HL-60 (cell line): ENCODE results near the gene COX18.

Experiments
- DNase-seq, 2 experiments: peaks; one replicate each; pipeline ENCODE4 v3.0.0-alpha.2; 2010 to 2020; ENCODE audit warnings: low read depth in 1 of 2, low spot score in 1 of 2
- H3K27ac ChIP-seq: fragments of 250-450 bp; sonication (Bioruptor Pico); replicated peaks from 2 replicates; pipeline ENCODE4 v1.5.1; 2020; ENCODE audit warnings: mild to moderate bottlenecking, moderate library complexity
- H3K27me3 ChIP-seq: fragments of 250-450 bp; sonication (Bioruptor Pico); 2 replicates; pipeline ENCODE4 v1.5.1; 2021; ENCODE audit warnings: mild to moderate bottlenecking, moderate library complexity; ENCODE audit not compliant: insufficient read depth, poor library complexity, severe bottlenecking
- H3K4me3 ChIP-seq: replicated peaks from 2 replicates; pipeline ENCODE4 v1.5.1; 2011; ENCODE audit warnings: mild to moderate bottlenecking, control low read depth, low read length; ENCODE audit not compliant: insufficient read depth
- GABPA ChIP-seq: IDR thresholded peaks from 2 replicates; pipeline ENCODE4 v1.6.1; 2012; ENCODE audit warnings: low read depth
- POLR2AphosphoS5 ChIP-seq: IDR thresholded peaks from 2 replicates; pipeline ENCODE4 v1.6.1; 2012; ENCODE audit warnings: low read depth
- SPI1 ChIP-seq: IDR thresholded peaks from 2 replicates; pipeline ENCODE4 v1.6.1; 2012; ENCODE audit warnings: low read depth, mild to moderate bottlenecking, borderline replicate concordance
- TF ChIP-seq, protein P1 (sequence below): IDR thresholded peaks from one replicate; pipeline ENCODE4 v1.5.1; 2011; ENCODE audit warnings: low read length, control low read depth, inconsistent platforms; ENCODE audit not compliant: insufficient read depth
- TF ChIP-seq, protein P2 (sequence below): IDR thresholded peaks from 2 replicates; pipeline ENCODE4 v1.6.1; 2012; ENCODE audit warnings: low read depth; ENCODE audit not compliant: insufficient replicate concordance

Gene COX18

GRCh38 chr4:73006286-73006990 is 63.1 kb downstream of the COX18 start:
- TF ChIP-seq SPI1 (no peak), GABPA (no peak), POLR2AphosphoS5 (no peak)
- TF ChIP-seq, protein P1, sequence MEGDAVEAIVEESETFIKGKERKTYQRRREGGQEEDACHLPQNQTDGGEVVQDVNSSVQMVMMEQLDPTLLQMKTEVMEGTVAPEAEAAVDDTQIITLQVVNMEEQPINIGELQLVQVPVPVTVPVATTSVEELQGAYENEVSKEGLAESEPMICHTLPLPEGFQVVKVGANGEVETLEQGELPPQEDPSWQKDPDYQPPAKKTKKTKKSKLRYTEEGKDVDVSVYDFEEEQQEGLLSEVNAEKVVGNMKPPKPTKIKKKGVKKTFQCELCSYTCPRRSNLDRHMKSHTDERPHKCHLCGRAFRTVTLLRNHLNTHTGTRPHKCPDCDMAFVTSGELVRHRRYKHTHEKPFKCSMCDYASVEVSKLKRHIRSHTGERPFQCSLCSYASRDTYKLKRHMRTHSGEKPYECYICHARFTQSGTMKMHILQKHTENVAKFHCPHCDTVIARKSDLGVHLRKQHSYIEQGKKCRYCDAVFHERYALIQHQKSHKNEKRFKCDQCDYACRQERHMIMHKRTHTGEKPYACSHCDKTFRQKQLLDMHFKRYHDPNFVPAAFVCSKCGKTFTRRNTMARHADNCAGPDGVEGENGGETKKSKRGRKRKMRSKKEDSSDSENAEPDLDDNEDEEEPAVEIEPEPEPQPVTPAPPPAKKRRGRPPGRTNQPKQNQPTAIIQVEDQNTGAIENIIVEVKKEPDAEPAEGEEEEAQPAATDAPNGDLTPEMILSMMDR, result no peak
- TF ChIP-seq, protein P2, sequence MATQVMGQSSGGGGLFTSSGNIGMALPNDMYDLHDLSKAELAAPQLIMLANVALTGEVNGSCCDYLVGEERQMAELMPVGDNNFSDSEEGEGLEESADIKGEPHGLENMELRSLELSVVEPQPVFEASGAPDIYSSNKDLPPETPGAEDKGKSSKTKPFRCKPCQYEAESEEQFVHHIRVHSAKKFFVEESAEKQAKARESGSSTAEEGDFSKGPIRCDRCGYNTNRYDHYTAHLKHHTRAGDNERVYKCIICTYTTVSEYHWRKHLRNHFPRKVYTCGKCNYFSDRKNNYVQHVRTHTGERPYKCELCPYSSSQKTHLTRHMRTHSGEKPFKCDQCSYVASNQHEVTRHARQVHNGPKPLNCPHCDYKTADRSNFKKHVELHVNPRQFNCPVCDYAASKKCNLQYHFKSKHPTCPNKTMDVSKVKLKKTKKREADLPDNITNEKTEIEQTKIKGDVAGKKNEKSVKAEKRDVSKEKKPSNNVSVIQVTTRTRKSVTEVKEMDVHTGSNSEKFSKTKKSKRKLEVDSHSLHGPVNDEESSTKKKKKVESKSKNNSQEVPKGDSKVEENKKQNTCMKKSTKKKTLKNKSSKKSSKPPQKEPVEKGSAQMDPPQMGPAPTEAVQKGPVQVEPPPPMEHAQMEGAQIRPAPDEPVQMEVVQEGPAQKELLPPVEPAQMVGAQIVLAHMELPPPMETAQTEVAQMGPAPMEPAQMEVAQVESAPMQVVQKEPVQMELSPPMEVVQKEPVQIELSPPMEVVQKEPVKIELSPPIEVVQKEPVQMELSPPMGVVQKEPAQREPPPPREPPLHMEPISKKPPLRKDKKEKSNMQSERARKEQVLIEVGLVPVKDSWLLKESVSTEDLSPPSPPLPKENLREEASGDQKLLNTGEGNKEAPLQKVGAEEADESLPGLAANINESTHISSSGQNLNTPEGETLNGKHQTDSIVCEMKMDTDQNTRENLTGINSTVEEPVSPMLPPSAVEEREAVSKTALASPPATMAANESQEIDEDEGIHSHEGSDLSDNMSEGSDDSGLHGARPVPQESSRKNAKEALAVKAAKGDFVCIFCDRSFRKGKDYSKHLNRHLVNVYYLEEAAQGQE, result no peak
- H3K4me3 ChIP-seq, result no peak overlapping the region
- peaks cover 2% of the 10 kb centered on the region for H3K27me3 ChIP-seq
- H3K27ac ChIP-seq, result no peak overlapping the region
- no peak for DNase-seq

DNA sequence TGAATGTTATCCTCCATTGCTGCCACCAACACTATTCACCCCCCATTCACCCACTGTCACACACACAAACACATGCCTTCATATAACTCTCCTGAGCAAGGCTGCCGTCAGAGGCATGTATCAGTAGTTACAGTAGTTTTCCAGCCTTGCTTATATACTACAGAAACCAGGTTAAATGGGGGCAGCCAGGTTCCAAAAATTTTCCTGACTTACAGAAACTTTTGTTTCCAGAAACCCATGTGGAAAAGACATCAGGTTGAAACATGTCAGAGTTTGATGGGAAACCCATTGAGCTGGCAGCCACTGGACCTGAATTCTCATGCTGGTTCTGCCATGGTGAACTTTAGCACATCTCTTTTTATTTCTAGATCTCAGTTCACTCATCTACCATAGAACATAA is 64.0 kb downstream of the COX18 start:
- no peak for DNase-seq
- no peak overlapping the region for H3K4me3 ChIP-seq
- no peak overlapping the region for H3K27ac ChIP-seq

More for the DNA sequence above, 64.0 kb downstream of the COX18 start:
- peaks cover 2% of the 10 kb centered on the region for H3K27me3 ChIP-seq
- TF ChIP-seq POLR2AphosphoS5 (no peak), SPI1 (no peak), GABPA (no peak)
- TF ChIP-seq, protein P2, result no peak
- TF ChIP-seq, protein P1, result no peak
